ENCODE measurements around the gene SPRY4.
A peak's percentile ranks its signal among the peaks of the same experiment; 100 is the strongest.
"Not testable (repeated sequence)": the region's sequence is repeated elsewhere in the genome, so short reads cannot be mapped to it uniquely, and the experiment has no call there.

SPRY4 gene, protein sequence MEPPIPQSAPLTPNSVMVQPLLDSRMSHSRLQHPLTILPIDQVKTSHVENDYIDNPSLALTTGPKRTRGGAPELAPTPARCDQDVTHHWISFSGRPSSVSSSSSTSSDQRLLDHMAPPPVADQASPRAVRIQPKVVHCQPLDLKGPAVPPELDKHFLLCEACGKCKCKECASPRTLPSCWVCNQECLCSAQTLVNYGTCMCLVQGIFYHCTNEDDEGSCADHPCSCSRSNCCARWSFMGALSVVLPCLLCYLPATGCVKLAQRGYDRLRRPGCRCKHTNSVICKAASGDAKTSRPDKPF

GRCh38 chr5:142324871-142325724 is at the start of gene SPRY4:
SPRY4 (minus strand) TSS chr5:142325021; CDS start chr5:142315108, 9,913 bp downstream.
- FAIRE-seq, result peak; percentile 71

GRCh38 chr5:142368529-142368928 is 43.7 kb upstream of the SPRY4 start:
- DNase-seq (ENCODE audit: low spot score) (no peak), FAIRE-seq (no peak)

More at GRCh38 chr5:142324871-142325724, at the start of gene SPRY4:
- peak; percentile 88 for DNase-seq (ENCODE audit: low spot score)

DNA sequence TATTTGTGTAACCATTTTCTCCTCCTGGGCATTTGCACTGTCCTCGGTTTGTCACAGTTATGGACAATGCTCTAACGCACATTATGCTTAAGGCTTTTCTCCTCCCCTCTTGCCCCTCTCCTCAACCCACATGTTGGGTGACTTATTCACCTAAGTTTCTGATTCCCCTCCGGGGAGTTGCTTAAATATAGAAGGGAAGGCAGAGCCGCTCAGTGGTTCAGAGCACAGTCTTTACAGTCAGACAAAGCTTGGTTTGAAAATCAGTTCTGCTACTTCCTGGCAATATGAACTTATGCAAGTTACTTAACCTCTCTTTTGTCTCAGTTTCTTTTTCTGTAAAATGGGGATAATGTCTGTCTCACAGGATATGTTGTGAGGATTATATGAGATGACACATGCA is 41.2 kb upstream of the SPRY4 start:
- FAIRE-seq, result no peak
- DNase-seq (ENCODE audit: low spot score), result no peak

- no peak for DNase-seq (ENCODE audit: low spot score)
- FAIRE-seq, result no peak
These were observed 39.7 kb upstream of the SPRY4 start for GRCh38 chr5:142364251-142365145.

DNA sequence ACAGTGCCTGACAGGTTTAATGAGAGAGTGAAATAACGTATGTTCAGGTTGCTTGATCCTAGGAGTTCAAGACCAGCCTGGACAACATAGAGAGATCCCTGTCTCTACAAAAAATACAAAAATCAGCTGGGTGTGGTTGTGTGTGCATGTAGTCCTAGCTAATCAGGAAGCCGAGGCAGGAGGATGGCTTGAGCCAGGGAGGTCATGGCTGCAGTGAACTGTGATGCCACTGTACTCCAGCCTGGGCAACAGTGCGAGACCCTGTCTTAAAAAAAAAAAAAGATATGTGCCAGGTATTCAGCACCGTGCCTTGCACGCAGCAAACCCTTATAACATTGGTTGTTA is 38.8 kb upstream of the SPRY4 start:
- DNase-seq (ENCODE audit: low spot score) (no peak), FAIRE-seq (no peak)

- not testable (repeated sequence) for DNase-seq (ENCODE audit: low spot score); FAIRE-seq
These were observed 37.4 kb upstream of the SPRY4 start for GRCh38 chr5:142362193-142362592.

- FAIRE-seq (no peak), DNase-seq (ENCODE audit: low spot score) (no peak)
These were observed 35.8 kb upstream of the SPRY4 start for GRCh38 chr5:142360607-142361120.

GRCh38 chr5:142360051-142360498 is 35.3 kb upstream of the SPRY4 start:
- DNase-seq (ENCODE audit: low spot score), result no peak
- no peak for FAIRE-seq

- no peak for DNase-seq (ENCODE audit: low spot score)
- FAIRE-seq, result no peak
These were observed 33.8 kb upstream of the SPRY4 start for GRCh38 chr5:142358648-142359047.

DNA sequence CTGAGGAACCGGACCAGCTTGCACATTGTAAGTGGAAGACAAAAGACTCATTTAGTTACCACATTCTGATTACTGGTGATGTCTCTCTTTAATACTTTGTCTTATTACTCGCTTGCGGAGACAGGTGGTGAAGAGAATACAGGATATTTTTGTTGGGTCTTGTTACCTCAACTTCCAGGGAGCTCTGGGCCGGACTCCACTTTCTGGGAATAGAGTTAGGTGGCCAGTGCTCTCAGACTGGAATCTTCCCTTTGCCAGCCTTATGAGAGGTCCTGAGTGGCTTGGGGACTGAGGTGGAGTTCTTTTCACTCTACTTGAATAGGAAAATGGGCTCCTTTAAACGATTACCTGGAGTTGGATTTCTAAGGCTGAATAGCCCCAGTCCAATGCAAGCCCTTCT is 33.3 kb upstream of the SPRY4 start:
- FAIRE-seq, result no peak
- no peak for DNase-seq (ENCODE audit: low spot score)

GRCh38 chr5:142357469-142358090 is 32.8 kb upstream of the SPRY4 start:
- DNase-seq (ENCODE audit: low spot score) (no peak), FAIRE-seq (no peak)

DNA sequence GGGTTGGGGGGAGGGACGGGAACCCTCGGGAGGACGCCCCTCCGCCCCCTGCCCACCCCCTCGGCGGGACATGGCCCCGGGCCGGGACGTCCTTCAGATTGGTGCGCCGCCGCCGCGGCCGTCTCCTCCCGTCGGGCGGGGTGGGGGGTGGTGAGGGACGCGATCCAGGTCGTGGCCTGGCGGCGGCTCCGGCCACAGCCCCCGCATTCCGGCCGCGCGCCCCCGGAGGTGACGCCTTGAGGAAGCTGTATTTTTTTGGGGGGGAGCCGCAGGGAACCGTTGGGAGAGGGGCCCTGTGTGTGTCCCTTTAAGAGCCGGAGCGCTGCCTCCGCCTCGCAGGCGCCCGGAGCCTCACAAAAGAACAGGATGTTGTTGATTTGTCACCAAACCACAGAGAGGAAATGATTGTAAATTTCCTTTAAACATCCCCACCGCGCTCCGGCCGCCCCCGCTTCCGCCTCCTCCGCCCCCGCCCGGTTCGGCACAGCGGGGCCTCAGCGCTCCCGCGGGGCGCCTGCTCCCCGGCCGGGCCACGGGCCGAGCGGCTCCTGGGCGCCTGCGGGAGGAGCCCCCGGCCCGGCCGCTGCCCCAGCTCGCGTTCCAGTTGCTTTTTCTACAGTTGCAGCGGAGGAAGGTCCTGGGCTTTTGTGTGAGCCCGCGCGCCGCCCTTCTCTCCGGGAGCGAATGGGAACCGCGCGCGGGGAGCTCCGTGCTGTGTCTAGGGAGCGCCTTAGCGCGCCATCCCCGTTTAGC is 32.1 kb upstream of the SPRY4 start:
- no peak for FAIRE-seq

GRCh38 chr5:142356349-142356715 is 31.5 kb upstream of the SPRY4 start:
- FAIRE-seq (no peak), DNase-seq (ENCODE audit: low spot score) (no peak)

More for the DNA sequence above, 32.1 kb upstream of the SPRY4 start:
- peak; percentile 66 for DNase-seq (ENCODE audit: low spot score)

- no peak for DNase-seq (ENCODE audit: low spot score)
- no peak for FAIRE-seq
These were observed 28.3 kb upstream of the SPRY4 start for GRCh38 chr5:142353071-142353472.

GRCh38 chr5:142350021-142350420 is 25.2 kb upstream of the SPRY4 start:
- FAIRE-seq, result no peak
- DNase-seq (ENCODE audit: low spot score), result no peak

GRCh38 chr5:142346706-142347105 is 21.9 kb upstream of the SPRY4 start:
- DNase-seq (ENCODE audit: low spot score), result no peak
- no peak for FAIRE-seq

DNA sequence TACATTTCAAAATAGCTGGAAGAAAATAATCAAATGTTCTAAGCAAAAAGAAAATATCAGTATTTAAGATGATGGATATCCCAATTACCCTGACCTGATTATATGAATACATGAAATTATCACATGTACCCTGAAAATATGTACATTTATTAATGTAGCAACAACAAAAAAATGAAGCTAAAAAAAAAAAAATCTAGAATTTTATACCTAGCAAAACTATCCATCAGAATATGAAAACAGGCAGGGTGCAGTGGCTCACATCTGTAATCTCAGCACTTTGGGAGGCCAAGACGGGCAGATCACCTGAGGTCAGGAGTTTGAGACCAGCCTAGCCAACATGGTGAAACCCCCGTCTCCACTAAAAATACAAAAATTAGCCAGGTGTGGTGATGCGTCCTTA is 20.1 kb upstream of the SPRY4 start:
- FAIRE-seq, result not testable (repeated sequence)

DNA sequence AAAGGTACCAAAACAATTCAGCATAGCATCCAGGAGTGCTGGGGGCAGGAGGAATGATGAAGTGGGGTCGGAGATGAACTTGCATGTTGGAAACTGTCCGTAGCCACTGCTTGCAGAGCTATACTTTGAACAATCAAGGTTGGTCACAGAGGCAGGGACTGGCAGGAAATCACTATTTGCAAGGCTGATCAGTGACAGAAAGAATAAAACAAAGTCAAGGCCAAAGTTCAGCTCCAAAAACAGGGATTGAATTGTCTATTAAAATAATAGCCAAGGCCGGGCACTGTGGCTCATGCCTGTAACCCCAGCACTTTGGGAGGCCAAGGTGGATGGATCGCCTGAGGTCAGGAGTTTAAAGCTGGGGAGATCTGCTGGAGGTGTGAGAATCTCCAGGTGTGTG is 18.7 kb upstream of the SPRY4 start:
- FAIRE-seq, result no peak
- no peak for DNase-seq (ENCODE audit: low spot score)

More for the DNA sequence above, 20.1 kb upstream of the SPRY4 start:
- DNase-seq (ENCODE audit: low spot score), result not testable (repeated sequence)

GRCh38 chr5:142342128-142342981 is 17.5 kb upstream of the SPRY4 start:
- FAIRE-seq (no peak), DNase-seq (ENCODE audit: low spot score) (no peak)
